ENCODE results near the gene TRMT61A. TPM values are rescaled to one million over a fixed set of nuclear protein-coding genes. Genes with fewer than 3 reads are reported as not detected.

TRMT61A gene
- polyA plus RNA-seq, 1 donor from 2014 or later = 8.2 TPM

DNA sequence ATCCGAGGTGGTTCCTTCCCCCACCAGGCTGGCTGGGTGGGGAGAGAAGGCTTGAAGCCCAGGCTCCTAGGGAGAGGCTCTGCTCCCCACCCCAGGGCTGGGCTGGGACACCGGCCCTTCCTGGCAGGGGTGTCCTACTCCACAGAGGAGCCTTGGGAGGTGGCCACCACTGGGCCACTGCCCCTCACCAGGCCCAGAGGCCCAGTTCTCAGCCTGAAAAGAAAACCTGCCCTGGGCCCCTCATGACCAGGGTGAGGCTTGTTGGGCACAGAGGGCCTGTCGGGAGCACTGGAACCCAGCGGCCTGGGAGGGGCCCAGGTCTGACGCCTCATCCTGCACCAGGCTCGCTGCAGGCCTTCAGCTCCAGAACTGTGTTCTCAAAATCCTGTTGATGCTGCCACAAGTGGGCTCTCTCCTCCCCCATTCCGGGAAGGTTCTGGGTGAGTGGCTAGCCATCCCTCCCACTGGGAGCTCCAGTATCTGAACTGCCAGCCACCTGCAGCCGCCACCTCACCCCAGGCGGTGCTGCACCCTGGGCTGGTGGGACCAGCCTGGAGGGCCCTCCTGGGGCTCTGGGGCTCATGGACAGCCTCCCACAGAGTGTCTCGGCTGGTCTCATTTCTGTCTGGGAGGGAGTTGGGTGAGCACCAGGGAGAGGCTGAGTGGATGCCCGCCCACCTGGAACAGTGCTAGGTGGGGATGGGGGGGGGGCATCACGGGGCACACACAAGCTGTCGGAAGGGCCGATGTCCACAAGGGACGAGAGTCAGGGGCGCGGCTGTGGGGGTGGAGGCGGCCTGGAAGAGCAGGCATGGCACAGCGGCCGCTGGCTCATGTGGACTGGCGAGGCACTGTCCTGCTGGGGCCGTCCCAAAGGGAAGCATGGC, 21.7 kb downstream of the TRMT61A start:
- Histone ChIP-seq H2AFZ (ENCODE audit: low read depth, low read length) (no peak overlapping the region), H3K9ac (ENCODE audit: low read length) (no peak overlapping the region), H3K9me3 (ENCODE audit: low read length) (no peaks in the 10 kb centered on the region), H3K4me2 (ENCODE audit: low read length) (no peak overlapping the region), H3F3A (ENCODE audit: insufficient read depth, low read length, poor library complexity, severe bottlenecking) (no peaks in the 10 kb centered on the region), H3K27me3 (ENCODE audit: insufficient read depth, low read depth, low read length) (no peaks in the 10 kb centered on the region), H3K36me3 (ENCODE audit: insufficient read depth, low read length) (no peaks in the 10 kb centered on the region), H3K79me2 (replicated peaks; ENCODE audit: insufficient read depth, low read length) (no peaks in the 10 kb centered on the region), H3K9me2 (ENCODE audit: insufficient read depth, low read length) (no peaks in the 10 kb centered on the region), H4K20me1 (ENCODE audit: insufficient read depth) (no peaks in the 10 kb centered on the region), H3K4me3 (ENCODE audit: low read length) (no peak overlapping the region), H3K27ac (ENCODE audit: low read length) (no peak overlapping the region)
- no peak for TF ChIP-seq EZH2 (IDR thresholded peaks at IDR 0.05; ENCODE audit: borderline replicate concordance, insufficient read depth, low read length, poor library complexity, severe bottlenecking)
- TF ChIP-seq TAF1 (IDR thresholded peaks at IDR 0.05; ENCODE audit: low read depth) = no peak

DNA sequence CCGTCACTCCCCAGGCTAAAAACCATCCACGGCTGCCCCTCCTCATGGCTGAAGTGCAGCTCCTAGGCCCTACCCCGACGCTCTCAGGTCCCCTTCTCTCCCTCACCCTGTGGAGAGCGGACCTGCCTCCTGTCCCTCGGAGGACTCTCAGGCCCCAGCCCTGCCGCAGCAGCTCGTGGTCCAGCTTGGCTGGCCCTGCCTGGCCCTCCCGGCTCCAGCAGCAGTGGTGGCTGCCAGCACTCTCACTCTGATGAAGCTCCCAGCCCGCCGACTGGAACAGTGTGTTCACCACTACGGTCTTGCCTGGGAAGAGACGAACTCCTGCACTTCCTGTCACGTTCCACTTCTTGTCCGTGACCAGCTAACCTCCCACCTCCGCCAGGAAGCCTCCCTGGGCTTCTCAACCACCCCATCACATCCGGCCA, 22.4 kb downstream of the TRMT61A start:
- Histone ChIP-seq H3K4me3 (ENCODE audit: low read length) (no peak overlapping the region), H3K9me3 (ENCODE audit: low read length) (no peaks in the 10 kb centered on the region), H3K79me2 (replicated peaks; ENCODE audit: insufficient read depth, low read length) (no peaks in the 10 kb centered on the region), H3K27ac (ENCODE audit: low read length) (no peak overlapping the region), H4K20me1 (ENCODE audit: insufficient read depth) (no peaks in the 10 kb centered on the region), H3K4me2 (ENCODE audit: low read length) (no peak overlapping the region), H3F3A (ENCODE audit: insufficient read depth, low read length, poor library complexity, severe bottlenecking) (no peaks in the 10 kb centered on the region), H3K36me3 (ENCODE audit: insufficient read depth, low read length) (no peaks in the 10 kb centered on the region), H2AFZ (ENCODE audit: low read depth, low read length) (no peak overlapping the region), H3K27me3 (ENCODE audit: insufficient read depth, low read depth, low read length) (no peaks in the 10 kb centered on the region), H3K9me2 (ENCODE audit: insufficient read depth, low read length) (no peaks in the 10 kb centered on the region), H3K9ac (ENCODE audit: low read length) (no peak overlapping the region)
- TF ChIP-seq RAD21 (conservative IDR thresholded peaks at IDR 0.05) (no peak), EZH2 (IDR thresholded peaks at IDR 0.05; ENCODE audit: borderline replicate concordance, insufficient read depth, low read length, poor library complexity, severe bottlenecking) (no peak), POLR2AphosphoS5 (IDR thresholded peaks at IDR 0.05) (no peak)
- TF ChIP-seq, protein P1, sequence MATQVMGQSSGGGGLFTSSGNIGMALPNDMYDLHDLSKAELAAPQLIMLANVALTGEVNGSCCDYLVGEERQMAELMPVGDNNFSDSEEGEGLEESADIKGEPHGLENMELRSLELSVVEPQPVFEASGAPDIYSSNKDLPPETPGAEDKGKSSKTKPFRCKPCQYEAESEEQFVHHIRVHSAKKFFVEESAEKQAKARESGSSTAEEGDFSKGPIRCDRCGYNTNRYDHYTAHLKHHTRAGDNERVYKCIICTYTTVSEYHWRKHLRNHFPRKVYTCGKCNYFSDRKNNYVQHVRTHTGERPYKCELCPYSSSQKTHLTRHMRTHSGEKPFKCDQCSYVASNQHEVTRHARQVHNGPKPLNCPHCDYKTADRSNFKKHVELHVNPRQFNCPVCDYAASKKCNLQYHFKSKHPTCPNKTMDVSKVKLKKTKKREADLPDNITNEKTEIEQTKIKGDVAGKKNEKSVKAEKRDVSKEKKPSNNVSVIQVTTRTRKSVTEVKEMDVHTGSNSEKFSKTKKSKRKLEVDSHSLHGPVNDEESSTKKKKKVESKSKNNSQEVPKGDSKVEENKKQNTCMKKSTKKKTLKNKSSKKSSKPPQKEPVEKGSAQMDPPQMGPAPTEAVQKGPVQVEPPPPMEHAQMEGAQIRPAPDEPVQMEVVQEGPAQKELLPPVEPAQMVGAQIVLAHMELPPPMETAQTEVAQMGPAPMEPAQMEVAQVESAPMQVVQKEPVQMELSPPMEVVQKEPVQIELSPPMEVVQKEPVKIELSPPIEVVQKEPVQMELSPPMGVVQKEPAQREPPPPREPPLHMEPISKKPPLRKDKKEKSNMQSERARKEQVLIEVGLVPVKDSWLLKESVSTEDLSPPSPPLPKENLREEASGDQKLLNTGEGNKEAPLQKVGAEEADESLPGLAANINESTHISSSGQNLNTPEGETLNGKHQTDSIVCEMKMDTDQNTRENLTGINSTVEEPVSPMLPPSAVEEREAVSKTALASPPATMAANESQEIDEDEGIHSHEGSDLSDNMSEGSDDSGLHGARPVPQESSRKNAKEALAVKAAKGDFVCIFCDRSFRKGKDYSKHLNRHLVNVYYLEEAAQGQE (IDR thresholded peaks at IDR 0.05; ENCODE audit: borderline replicate concordance) = no peak

DNA sequence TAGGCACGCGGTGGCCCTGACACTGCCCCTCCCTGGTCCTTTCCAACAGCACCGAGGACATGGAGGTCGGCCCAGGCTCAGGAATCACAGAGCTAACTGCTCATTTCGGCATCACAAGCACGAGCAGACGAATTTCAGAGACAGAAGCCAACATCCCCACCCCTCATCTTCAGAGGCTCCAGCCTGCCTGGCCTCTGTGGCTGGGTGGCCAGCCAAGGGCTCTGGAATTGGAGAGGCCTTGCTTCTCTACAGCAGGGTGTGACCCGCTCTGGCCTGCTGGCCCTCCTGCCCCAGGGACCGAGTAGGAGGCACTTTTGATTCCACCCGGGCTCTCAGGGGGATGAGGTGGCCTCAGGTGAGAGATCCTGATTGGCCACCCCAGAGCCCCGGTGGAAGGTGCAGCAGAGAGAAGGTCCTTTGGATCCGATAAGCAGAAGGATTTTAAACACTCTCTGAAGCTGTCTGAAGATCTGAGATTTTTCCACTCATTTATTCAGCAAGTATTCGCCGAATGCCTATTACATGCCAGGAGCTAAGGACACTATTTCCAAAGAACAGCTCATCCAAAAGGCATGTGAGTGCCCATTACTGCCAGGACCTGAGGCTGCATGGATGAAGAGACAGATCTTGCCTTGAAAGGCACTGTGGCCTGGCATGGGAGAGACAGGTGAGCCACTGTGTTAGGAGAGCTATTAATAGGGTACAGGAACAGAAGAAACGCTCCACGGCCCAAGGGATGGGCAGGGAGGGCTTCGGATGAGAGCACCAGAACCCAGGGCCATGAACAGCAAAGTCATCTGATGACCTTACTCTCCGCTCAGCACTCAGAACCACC, 23.2 kb downstream of the TRMT61A start:
- Histone ChIP-seq H3K9ac (ENCODE audit: low read length) (no peak overlapping the region), H3F3A (ENCODE audit: insufficient read depth, low read length, poor library complexity, severe bottlenecking) (no peaks in the 10 kb centered on the region), H3K79me2 (replicated peaks; ENCODE audit: insufficient read depth, low read length) (no peaks in the 10 kb centered on the region), H3K9me2 (ENCODE audit: insufficient read depth, low read length) (no peaks in the 10 kb centered on the region), H3K27me3 (ENCODE audit: insufficient read depth, low read depth, low read length) (no peaks in the 10 kb centered on the region), H3K27ac (ENCODE audit: low read length) (no peak overlapping the region), H2AFZ (ENCODE audit: low read depth, low read length) (no peak overlapping the region), H3K36me3 (ENCODE audit: insufficient read depth, low read length) (no peaks in the 10 kb centered on the region), H3K4me2 (ENCODE audit: low read length) (no peak overlapping the region), H3K9me3 (ENCODE audit: low read length) (no peaks in the 10 kb centered on the region), H4K20me1 (ENCODE audit: insufficient read depth) (no peaks in the 10 kb centered on the region), H3K4me3 (ENCODE audit: low read length) (no peak overlapping the region)
- TF ChIP-seq, protein P1 (IDR thresholded peaks at IDR 0.05; ENCODE audit: borderline replicate concordance) = no peak
- TF ChIP-seq POLR2AphosphoS5 (IDR thresholded peaks at IDR 0.05) (no peak), EZH2 (IDR thresholded peaks at IDR 0.05; ENCODE audit: borderline replicate concordance, insufficient read depth, low read length, poor library complexity, severe bottlenecking) (no peak), MXI1 (conservative IDR thresholded peaks at IDR 0.05; ENCODE audit: poor library complexity, severe bottlenecking) (no peak), TAF1 (IDR thresholded peaks at IDR 0.05; ENCODE audit: low read depth) (no peak), SMC3 (conservative IDR thresholded peaks at IDR 0.05; ENCODE audit: poor library complexity) (no peak), EP300 (conservative IDR thresholded peaks at IDR 0.05; ENCODE audit: poor library complexity, severe bottlenecking) (no peak), RAD21 (conservative IDR thresholded peaks at IDR 0.05) (no peak)
- TF ChIP-seq, protein P2, sequence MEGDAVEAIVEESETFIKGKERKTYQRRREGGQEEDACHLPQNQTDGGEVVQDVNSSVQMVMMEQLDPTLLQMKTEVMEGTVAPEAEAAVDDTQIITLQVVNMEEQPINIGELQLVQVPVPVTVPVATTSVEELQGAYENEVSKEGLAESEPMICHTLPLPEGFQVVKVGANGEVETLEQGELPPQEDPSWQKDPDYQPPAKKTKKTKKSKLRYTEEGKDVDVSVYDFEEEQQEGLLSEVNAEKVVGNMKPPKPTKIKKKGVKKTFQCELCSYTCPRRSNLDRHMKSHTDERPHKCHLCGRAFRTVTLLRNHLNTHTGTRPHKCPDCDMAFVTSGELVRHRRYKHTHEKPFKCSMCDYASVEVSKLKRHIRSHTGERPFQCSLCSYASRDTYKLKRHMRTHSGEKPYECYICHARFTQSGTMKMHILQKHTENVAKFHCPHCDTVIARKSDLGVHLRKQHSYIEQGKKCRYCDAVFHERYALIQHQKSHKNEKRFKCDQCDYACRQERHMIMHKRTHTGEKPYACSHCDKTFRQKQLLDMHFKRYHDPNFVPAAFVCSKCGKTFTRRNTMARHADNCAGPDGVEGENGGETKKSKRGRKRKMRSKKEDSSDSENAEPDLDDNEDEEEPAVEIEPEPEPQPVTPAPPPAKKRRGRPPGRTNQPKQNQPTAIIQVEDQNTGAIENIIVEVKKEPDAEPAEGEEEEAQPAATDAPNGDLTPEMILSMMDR (IDR thresholded peaks at IDR 0.05; ENCODE audit: poor library complexity, severe bottlenecking) = no peak

All from neural cell (in vitro differentiated cells).